GM18873 (cell line): Measurements from ENCODE around the gene FAM50B.

Source experiments
- ATAC-seq: cut with Tn5 transposase; IDR thresholded peaks from one replicate; pipeline ENCODE4 v1.9.1; 2021; ENCODE audit warnings: mild to moderate bottlenecking, moderate library complexity, moderate number of reproducible peaks; ENCODE audit not compliant: unreplicated experiment, low FRiP score

Gene FAM50B

DNA sequence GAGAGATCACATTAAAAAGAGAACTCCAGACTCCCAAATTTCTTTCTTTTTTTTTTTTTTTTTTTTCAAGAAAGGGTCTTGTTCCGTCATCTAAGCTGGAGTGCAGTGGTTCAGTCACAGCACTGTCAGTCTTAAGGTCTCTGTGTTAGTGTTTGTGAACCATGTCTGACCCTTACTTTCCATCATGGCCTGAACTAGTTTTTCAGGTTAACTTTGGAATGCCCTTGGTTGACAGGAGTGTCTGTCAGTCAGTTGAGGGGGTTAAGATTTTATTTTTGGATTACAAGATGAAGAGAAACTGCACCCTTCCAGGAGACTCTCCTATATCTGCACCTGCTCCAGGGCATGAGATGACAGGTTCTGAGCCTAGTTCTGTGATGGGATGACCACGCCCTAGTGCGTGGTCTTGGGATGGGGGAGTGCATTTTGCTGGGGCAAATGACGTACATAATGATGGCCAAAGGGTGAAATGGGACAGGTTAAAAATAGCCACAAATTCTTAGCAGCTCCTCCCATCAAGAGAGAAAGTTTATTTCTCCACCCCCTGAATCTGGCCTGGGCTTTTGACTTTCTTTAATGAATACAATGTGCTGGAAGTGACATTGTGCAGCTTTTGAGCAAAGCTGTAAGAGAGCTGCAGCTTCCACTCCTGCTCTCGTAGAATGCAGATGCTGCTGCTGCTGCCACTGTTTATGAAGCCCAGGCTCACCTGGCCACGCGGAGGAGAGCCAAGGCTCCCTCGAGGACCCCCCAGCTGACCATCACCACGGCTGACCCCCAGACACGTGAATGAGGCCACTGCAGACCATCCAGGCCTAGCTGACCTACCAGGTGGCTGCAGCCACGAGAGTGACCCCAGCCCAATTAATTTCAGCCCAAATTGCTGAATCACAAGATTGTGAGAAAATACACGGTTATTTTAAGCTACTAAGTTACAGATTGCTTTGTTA is 29.7 kb upstream of the FAM50B start:
- ATAC-seq, result no peak

DNA sequence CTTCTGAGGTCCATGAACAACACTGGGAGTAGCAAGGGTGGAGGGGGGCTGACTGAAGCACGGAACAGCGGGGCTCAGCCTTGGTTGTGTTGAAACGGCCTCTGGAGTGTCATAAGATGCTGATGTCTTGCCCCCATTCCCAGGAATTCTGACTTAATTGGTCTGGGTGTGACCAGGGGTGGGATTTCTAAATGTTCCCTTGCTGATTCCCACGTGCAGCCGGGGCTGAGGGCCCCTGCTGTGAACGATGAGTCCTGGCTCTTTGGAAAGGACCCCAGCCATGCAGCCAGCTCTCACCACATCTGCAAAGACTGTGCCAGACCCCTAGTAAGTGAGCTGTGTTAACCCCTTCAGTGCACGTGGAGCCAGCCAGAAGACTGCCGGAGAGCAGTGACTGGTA is 28.6 kb upstream of the FAM50B start:
- ATAC-seq, result no peak

DNA sequence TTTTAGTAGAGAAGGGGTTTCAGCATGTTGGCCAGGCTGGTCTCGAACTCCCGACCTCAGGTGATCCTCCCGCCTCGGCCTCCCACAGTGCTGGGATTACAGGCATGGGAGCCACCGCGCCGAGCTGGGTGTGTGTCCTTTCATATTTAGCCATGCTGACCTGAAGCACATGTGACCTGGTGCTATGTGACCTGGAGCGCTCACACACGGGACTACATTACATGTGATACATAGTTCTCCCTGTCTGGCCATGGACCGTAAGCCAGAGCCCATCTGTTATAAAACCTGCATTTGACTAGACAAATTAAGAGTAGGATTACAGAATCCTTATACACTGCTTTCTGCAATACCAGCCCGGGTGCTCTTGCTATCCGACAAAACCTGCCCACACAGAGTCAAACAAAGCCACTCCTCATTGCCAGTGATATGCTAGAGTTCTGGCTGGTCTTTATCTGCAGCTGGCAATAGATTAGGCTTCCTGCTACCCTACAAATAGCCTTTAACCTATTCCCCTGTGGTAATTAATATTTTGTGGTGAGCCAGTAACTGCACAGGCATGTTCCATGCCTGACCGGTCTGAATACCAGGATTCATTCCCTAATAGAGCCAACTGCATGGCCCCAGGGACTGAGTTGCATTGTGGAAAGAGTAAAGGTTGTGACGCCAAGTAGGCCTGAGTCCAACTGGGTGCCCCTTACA is 26.3 kb upstream of the FAM50B start:
- ATAC-seq, result no peak

DNA sequence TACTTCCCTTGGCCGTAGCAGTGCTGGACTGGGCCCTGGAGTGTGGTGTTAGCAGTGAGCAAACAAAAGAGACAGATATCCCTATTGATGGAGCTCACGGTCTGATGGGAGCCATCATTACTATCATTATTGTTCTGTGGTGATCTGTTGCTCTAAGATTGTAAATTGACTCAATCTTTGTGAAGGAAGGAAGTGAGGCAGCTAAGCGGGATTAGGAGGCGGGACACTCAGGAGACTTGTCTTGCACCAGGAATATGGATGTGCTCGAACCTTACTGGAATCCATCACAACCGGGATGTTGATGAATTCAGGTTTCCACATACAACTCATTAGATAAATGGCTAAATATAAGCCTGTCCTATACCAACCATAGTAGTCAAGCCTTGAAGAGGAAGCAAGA is 25.5 kb upstream of the FAM50B start:
- ATAC-seq, result no peak

DNA sequence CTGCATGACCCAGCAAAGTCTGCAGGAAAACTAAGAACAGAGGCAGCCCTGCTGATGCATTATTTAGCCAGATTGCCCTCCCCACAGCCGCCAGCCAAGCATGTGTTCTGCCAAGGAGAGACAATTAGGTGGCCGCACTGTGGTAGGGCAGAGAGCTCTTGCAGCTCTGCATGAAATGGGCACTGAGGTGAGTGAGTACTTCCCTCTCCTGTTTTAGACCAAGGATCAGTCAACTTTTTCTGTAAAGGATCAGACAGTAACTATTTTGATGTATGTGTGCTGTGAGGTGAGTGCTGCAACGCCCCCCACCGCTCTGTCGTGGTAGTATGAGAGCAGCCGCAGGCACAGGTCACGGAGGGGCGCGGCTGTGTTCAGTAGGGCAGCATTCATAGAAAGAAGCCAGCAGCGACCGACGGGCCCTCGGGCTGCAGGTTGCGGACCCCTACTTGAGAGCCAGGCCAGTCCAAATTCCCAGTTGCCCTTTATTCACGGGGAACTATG is 23.8 kb upstream of the FAM50B start:
- ATAC-seq, result no peak

DNA sequence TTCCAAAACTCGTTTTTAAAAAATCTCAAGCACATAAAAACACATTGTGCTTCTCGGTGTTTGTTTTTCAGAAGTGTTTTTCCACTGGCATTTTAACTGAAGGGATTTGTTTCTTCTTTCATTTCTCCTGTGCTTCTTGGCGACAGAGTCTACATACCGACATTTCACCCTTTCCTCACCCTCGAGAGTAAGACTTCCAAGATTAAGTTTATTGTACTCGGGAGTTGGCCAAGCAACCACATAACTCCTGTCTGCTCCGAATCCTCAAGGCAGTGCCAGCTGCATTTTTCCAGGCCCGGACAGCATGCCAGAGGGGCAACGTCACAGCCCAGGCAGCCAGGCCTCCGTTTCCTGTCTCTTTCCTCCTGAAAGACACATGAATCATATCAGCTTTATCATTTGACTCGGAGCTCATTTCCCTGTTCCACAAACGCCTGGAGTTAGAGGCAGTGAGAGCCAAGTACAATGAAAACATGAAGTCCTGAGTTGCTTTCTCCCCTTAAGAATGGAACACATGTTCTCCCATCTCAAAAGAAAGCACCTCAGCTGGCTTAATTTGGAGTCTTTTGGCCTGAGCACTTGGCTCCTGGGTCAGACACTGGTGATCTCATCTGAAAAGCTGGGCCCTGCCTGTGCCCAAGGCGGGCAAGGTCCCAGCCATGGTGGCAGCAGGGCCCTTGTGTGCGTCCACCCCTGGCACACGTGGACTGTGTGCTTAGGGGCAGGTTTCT is 23.2 kb upstream of the FAM50B start:
- no peak for ATAC-seq

DNA sequence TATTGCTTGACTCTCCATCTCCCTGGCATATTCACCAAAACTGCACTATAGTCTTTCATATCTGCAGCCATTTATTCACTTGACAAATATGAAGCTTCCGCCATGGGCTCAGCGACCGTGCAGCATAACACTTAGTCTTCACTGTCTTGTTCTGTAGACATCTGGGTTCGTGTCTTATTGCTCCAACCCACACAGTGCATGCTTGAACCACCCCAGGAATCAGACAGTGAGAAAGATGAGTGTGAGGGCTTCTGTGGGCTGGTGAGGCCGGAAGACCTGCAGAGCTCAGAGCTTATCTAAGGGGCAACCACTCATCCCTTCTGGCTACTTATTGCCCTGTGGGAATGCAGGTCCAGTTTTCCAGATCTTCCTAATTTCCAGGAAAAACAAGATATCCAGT is 19.9 kb upstream of the FAM50B start:
- ATAC-seq, result no peak

DNA sequence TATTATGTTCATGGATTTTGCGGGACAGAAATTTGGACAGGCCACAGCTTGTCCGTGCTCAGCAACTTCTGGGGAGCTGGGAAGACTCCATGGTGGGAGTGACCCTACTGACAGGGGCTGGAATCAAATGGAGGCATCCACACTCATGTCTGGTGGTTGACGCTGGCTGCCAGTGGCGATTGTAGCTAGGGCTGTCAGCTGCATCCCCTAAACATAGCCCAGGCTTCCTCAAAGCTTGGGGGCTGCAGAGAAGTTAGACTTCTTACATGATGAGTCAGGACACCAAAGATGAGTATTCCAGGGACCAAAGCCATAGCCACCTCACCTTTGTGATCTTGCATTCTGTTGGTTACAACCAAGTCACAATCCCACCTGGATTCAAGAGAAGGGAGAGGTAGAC is 18.4 kb upstream of the FAM50B start:
- no peak for ATAC-seq

DNA sequence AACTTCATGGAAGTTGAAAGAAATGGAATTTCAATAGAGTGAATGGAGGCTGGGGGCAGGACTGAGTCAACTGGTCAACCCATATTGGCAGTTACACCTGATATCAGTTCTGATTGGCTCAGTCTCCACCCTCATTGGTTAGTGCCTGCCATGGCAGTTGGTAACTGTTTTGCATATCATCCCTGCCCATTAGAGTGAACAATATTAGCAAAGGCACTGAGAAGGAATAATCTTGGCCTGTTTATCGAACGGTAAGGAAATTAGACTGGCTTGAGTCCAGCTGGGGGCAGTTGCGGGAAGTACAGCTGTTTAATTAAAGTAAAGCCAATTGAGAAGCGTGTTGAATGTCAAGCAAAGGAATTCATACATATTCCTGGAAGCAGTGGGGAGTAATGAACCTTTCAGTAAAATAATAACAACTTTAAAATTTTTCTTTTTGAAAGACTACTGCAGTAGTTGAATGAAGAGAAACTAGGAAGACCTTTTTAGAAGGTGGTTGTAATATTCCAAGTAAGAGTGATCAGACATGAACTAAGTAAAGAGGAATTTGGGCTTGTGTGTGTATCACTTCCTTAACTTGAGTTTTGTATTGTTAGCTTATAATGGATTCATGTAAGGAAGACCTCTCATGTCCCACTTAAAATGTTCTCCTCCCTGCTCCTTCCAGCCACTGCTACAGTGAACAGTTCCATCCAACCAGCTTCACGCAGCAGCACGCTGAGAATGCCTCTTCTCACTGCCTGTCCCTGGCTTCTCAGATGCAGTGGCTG is 17.2 kb upstream of the FAM50B start:
- no peak for ATAC-seq

DNA sequence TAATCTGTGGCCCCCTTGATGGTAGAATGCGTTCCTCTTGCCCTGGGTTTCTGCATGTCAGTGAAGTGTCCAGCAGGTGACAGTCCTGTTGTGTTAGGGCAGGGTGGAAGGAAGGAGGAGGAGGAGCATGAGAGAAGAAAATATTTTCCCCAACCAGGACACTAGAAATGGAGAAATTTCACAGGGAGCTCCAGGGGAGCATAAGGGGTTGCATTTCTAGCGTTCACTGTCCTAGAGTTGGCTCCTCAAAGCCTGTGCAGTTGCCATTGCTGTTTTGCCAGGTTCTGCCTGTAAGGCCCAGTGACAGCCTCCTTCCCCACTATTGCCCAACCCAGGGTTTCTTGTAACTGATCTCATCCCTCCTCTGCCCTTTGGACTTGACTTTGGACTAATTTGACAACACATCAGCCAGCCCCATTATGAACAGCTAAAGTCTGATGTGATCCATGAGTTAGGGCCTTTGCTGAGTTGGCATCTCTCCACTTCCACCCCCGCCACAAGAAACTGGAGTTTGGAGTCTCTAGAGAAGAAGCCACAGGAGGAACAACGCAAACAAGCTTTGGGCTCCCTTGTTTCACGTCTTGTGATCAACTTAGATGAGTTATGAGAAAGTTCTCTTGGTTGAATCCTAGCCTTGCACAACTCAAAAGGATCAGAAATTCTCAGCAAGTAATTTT is 14.0 kb upstream of the FAM50B start:
- no peak for ATAC-seq

DNA sequence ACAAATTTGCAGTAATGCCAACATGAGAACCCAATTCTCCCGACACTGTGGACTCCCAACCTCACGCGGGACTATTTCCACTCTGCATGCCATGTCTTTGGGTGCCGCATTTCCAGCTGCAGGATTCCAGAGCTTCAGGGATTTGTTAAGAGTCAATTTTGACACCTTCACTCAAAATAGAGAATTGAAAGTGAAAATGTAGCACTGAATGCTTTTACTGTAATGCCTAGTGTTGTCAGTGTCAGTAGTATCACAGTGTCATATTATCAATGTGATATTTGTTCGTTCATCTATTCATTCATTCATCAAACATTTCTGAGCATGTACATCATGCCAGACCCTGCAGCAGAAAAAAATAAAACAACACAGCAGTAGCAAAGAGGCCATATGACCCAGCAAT is 13.4 kb upstream of the FAM50B start:
- ATAC-seq, result no peak

DNA sequence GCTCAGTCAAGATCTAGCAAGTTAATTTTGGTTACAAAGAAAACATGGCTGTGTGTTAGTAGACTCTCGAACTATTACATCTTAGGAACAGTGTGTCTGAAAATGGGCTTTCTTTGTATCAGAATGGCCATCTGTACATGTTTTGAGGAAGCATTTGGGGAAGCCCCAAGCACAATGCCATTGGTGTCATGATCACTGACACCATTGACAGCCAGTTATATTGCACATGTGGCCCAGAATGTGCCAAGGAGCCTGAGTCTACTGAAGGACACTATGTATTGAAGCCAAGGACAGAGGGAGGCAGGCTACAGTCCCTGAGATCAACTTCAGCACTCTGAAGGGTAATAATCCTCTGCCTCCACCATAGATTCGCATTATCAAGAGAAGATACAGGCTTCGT is 12.6 kb upstream of the FAM50B start:
- ATAC-seq, result no peak

DNA sequence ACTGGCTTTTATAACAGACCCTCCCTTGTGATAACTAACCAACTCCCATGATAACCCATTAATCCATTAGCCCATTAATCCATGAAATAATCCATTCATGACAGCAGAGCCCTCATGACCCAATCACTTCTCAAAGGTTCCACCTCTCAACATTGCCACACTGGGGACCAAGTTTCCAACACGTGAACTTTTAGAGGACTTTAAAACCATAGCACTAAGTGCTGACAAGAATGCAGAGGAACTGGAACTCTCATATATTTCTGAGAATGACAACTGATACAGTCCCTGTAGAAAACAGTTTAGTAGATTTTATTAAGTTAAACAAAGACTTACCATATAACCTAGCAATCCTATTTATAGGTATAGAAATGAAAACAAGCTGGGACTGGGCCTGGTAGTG is 11.4 kb upstream of the FAM50B start:
- ATAC-seq, result no peak

DNA sequence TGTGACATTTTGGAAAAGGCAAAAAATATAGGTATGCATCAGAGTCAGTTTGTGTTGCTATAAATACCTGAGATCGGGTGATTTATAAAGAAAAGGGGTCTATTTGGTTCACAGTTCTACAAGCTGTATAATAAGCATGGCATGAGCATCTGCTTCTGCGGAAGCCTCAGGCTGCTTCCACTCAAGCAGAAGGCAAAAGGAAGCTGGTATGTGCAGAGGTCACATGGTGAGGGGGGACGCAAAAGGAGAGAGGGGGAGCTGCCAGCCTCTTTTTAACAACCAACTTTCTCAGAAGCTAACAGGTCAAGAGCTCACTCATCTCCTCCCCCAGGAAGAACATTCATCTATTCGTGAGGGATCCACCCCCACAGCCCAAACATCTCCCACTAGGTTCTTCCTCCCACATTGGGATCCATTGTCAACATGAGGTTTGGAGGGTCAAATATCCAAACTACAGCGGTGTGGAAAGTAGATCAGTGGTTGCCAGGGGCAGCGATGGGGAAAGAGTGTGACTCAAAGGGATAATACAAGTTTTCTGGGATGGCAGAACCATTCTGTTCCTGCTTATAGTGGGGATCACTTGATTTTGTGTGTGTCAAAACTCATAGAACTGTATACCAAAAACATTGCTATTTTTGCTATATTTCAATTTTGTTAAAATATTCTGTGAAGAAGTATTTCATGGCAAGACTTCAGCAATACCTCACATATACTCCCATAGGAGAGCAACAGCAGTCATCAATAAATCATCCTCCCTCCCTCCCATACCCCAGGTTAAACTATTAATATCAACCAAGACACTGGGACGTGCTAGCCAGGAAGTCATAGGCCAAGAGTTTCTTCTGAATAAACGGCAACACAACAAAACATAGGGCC is 9.9 kb upstream of the FAM50B start:
- ATAC-seq, result no peak

DNA sequence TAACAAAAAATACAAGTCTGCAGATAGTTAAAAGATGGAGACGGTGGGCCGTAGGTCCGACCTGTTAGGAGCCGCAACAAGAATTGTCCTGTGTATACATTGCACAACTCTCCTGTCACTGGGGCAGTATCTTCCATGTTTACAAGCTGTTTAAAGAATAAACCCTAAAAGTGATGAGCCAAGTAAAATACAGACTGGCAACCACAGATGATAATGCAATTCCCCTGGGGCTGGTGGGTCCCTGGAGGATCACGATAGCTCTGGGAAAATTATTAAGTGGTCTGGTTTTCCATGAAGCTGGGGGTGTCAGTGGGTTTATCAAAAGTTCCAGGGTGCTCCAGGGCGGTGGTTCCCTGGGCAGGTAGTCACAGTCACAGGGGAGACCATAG is 8.1 kb upstream of the FAM50B start:
- no peak for ATAC-seq

DNA sequence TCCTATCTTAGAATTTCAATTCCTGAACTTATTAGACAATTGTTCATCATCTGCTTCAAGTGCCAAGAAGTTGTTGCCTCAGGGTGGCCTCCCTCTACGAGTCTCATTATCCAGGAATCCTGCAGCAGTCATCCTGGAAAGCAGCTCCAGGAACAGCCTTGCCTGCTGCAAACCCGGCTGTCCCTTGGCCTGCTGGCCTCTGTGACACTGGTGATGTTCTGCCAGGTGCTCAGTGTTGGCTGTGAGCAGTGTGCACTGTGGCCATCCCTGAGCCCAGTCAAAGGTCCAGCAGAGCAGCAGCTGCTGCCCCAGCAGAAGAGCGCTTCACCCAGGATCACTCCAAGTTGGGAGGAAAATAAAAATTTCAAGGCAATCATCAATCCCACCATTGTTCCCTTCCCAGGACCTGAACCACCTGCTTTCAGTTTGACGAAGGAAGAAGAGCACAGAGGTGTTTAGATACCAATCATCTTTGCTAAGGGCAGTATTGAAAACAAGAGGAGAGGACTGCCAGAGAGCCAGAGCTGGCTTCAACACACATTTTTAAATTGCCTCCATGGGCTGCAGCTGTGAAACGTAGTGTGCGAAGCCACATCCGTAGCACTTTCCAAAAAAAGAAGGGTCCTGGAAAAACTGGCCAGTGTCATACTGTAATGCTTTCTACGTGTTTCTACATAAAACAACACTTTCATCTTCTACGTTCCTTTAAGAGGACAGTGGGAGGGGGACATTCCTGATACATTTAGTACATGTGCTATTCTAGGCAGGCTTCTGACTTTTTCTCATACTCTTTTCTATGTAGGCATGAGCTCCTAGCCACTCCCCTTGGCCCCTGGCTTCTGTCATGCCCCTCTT is 7.2 kb upstream of the FAM50B start:
- no peak for ATAC-seq

DNA sequence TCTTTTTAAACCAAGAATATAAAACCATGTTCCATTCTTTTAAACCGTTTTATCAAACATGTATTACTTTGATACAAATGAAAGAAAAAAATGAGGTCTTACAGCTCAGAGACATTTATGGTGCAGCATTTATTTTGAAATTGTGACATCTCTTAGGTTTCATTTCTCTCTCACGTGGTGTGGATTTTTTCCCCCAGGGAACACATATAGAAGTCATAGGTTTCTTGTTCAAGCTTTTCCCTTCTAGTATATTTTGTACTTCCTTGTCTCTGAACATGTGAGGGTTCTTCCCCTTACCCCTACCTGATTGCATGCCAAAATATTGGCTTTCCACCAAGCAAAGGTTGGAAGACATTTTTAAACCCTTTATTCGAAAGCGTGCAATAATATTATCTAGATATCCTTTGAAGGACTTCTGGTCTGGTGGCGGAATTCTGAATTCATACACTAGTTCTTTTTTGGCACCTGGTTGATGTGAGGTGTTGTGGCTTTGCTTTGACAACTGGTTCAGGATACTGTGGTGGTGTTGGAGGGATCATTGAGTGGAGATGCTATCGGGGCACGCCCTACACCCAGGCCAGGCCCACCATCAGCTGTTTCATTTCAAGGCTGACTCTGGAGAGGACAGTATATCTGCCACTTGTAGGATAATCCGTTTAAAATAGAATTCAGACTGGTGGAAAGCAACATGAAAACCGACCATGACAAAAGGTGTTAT is 5.6 kb upstream of the FAM50B start:
- ATAC-seq, result no peak
